Naive thymus-derived CD8-positive, alpha-beta T cell (primary cell): ENCODE measurements around the gene SCN4B. TPM values are rescaled to one million over a fixed set of nuclear protein-coding genes. Genes with fewer than 3 reads are reported as not detected.

Experiments used
- polyA plus RNA-seq, 3 donors: library from polyadenylated mRNA; unstranded; fragments of 300-500 nt; fragmentation: Illumina TruSeq; gene quantifications; one replicate each; pipeline ENCODE4 v1.2.3, GENCODE V29; 2021
- total RNA-seq, 8 experiments: library from RNA in 2 of 8; stranded (reverse) in 2 of 8; gene quantifications; one replicate each; pipeline ENCODE4 v1.2.3 and lab custom pipeline; 2021 to 2026

The SCN4B gene
- total and polyA plus RNA-seq, 5 experiments from 2014 or later = not detected

Other genes starting within 250 kb of the SCN4B start
- gene TMPRSS13, start 223.4 kb downstream of the SCN4B start, total RNA-seq = 1 to 10 TPM; 4.8 to 9.2 TPM
- 1 to 10 TPM in 2 of 3 donors, under 1 TPM in 1; 0.05 to 1.5 (median 1.0) TPM for gene TMPRSS13, start 223.4 kb downstream of the SCN4B start, polyA plus RNA-seq
- gene IL10RA, start 166.4 kb downstream of the SCN4B start, total RNA-seq = 100 to 1,000 TPM; 205 to 217 TPM
- gene IL10RA, start 166.4 kb downstream of the SCN4B start, polyA plus RNA-seq = 100 to 1,000 TPM in 2 of 3 donors, 10 to 100 TPM in 1; 99.2 to 185 (median 147) TPM
- not detected for gene TMPRSS4, start 75.7 kb downstream of the SCN4B start, total RNA-seq
- not detected for gene TMPRSS4, start 75.7 kb downstream of the SCN4B start, polyA plus RNA-seq
- gene SMIM35, start 65.9 kb downstream of the SCN4B start, total RNA-seq = under 1 TPM; 0.70 to 0.91 TPM
- gene SMIM35, start 65.9 kb downstream of the SCN4B start, polyA plus RNA-seq = under 1 TPM; 0.15 to 0.68 (median 0.60) TPM
- gene SCN2B, start 23.8 kb upstream of the SCN4B start, total RNA-seq = not detected
- not detected for gene SCN2B, start 23.8 kb upstream of the SCN4B start, polyA plus RNA-seq
- gene JAML, start 72.2 kb upstream of the SCN4B start, total RNA-seq = 100 to 1,000 TPM; 157 to 161 TPM
- gene JAML, start 72.2 kb upstream of the SCN4B start, polyA plus RNA-seq = 100 to 1,000 TPM; 120 to 195 (median 159) TPM
- gene MPZL3, start 99.5 kb upstream of the SCN4B start, total RNA-seq = 10 to 100 TPM; 11.2 to 12.6 TPM
- 1 to 10 TPM; 1.9 to 3.4 (median 3.2) TPM for gene MPZL3, start 99.5 kb upstream of the SCN4B start, polyA plus RNA-seq
- 1 to 10 TPM; 2.8 to 3.1 TPM for gene MPZL2, start 111.5 kb upstream of the SCN4B start, total RNA-seq
- 1 to 10 TPM in 2 of 3 donors, under 1 TPM in 1; 0.94 to 3.1 (median 1.2) TPM for gene MPZL2, start 111.5 kb upstream of the SCN4B start, polyA plus RNA-seq
- 100 to 1,000 TPM; 564 to 620 TPM for gene CD3E, start 151.9 kb upstream of the SCN4B start, total RNA-seq
- gene CD3E, start 151.9 kb upstream of the SCN4B start, polyA plus RNA-seq = 1,000 to 10,000 TPM in 1 of 3 donors, 100 to 1,000 TPM in 2; 811 to 1,213 (median 948) TPM
- gene CD3D, start 189.9 kb upstream of the SCN4B start, total RNA-seq = 100 to 1,000 TPM; 355 to 362 TPM
- 1,000 to 10,000 TPM; 1,161 to 1,259 (median 1,215) TPM for gene CD3D, start 189.9 kb upstream of the SCN4B start, polyA plus RNA-seq
- gene CD3G, start 191.5 kb upstream of the SCN4B start, total RNA-seq = 100 to 1,000 TPM; 202 to 209 TPM
- gene CD3G, start 191.5 kb upstream of the SCN4B start, polyA plus RNA-seq = 100 to 1,000 TPM; 397 to 400 (median 397) TPM
- 10 to 100 TPM; 48.7 to 52.8 TPM for gene UBE4A, start 206.8 kb upstream of the SCN4B start, total RNA-seq
- gene UBE4A, start 206.8 kb upstream of the SCN4B start, polyA plus RNA-seq = 10 to 100 TPM; 20.7 to 31.0 (median 24.3) TPM
- 100 to 1,000 TPM; 145 to 172 TPM for gene ATP5MG, start 248.8 kb upstream of the SCN4B start, total RNA-seq
- 100 to 1,000 TPM; 649 to 923 (median 790) TPM for gene ATP5MG, start 248.8 kb upstream of the SCN4B start, polyA plus RNA-seq